Body of pancreas (tissue), 4 donors: ENCODE results near the gene SIRPG. TPM values are rescaled to one million over a fixed set of nuclear protein-coding genes. Genes with fewer than 3 reads are reported as not detected.

Experiments
- ATAC-seq: fragments of 150-250 bp; one replicate; pipeline ENCODE4 v1.9.1; 2016
- DNase-seq, 4 donors: peaks; one replicate each; pipeline ENCODE4 v3.0.0-alpha.2; 2019
- H3K27ac ChIP-seq, 4 donors: fragments of 200-600 bp; sonication (generic); 1 replicate in 3 of 4; 2 replicates in 1 of 4; pipeline versions ENCODE4 v1.5.1 to v1.6.1; 2016 to 2019; ENCODE audit warnings: mild to moderate bottlenecking in 1 of 4, mixed read lengths in 1 of 4, moderate library complexity in 1 of 4
- H3K27me3 ChIP-seq, 2 donors: fragments of 200-600 bp; sonication (generic); one replicate each; pipeline ENCODE4 v1.6.0; 2016; ENCODE audit warnings: mild to moderate bottlenecking in 1 of 2
- H3K36me3 ChIP-seq, 2 donors: fragments of 200-600 bp; sonication (generic); replicated peaks in 1 of 2; 2 replicates each; pipeline ENCODE4 v1.5.1; 2016; ENCODE audit warnings: low read depth in 2 of 2; ENCODE audit not compliant: insufficient read depth in 1 of 2
- H3K4me1 ChIP-seq: fragments of 200-600 bp; sonication (generic); one replicate; pipeline ENCODE4 v1.6.0; 2016
- H3K4me3 ChIP-seq, 2 donors: fragments of 200-600 bp; sonication (generic); 1 replicate in 1 of 2; 2 replicates in 1 of 2; pipeline ENCODE4 v1.5.1; 2016 to 2019
- H3K9me3 ChIP-seq, 3 donors: fragments of 200-600 bp; sonication (generic); 1 replicate in 2 of 3; 2 replicates in 1 of 3; pipeline ENCODE4 v1.5.1; 2016
- POLR2A ChIP-seq, 3 donors: fragments of 450-650 bp; IDR thresholded peaks; one replicate each; pipeline ENCODE4 v1.6.1; 2016; ENCODE audit warnings: antibody characterized with exemption in 3 of 3, mild to moderate bottlenecking in 2 of 3
- WGBS, 2 donors: methylation state at CpG; one replicate each; pipeline ENCODE4 v1.1.5; 2017; 5-methylcytosine and 5-hydroxymethylcytosine counted together
- intact Hi-C: fragments of 100-400 bp; cut with DNase I; formaldehyde crosslinking; loops from one replicate; pipeline ENCODE4 v1.15.1; 2023
- total RNA-seq, 2 donors: library from RNA; depleted of rRNA; stranded (reverse); fragments of >200 nt; gene quantifications; one replicate each; pipeline ENCODE4 v1.1.0, GENCODE V29; 2016
- TF ChIP-seq, protein P1 (sequence below), 7 experiments: fragments of 450-650 bp in 4 of 7; fragments of 200-600 bp in 3 of 7; sonication (generic) in 3 of 7; IDR thresholded peaks; one replicate each; pipeline ENCODE4 v1.5.1; 2016 to 2019; ENCODE audit warnings: antibody characterized with exemption in 7 of 7

Gene SIRPG
- total RNA-seq, 2 donors from 2014 or later, result not detected

GRCh38 chr20:1689721-1690120 is 32.1 kb upstream of the SIRPG start:
- intact Hi-C loops, result no loop called here
- Histone ChIP-seq H3K4me3 (no peak overlapping the region), H3K27ac (no peak overlapping the region), H3K9me3 (no peaks in the 10 kb centered on the region), H3K27me3 (no peaks in the 10 kb centered on the region), H3K4me1 (no peaks in the 10 kb centered on the region), H3K36me3 (no peaks in the 10 kb centered on the region)
- DNase-seq, result no peak
- ATAC-seq, result no peak
- WGBS, 2 donors, result 54 to 57% methylated on average over 3 of the region's 3 CpGs
- TF ChIP-seq POLR2A (IDR thresholded peaks at IDR 0.05), result no peak
- TF ChIP-seq, protein P1, sequence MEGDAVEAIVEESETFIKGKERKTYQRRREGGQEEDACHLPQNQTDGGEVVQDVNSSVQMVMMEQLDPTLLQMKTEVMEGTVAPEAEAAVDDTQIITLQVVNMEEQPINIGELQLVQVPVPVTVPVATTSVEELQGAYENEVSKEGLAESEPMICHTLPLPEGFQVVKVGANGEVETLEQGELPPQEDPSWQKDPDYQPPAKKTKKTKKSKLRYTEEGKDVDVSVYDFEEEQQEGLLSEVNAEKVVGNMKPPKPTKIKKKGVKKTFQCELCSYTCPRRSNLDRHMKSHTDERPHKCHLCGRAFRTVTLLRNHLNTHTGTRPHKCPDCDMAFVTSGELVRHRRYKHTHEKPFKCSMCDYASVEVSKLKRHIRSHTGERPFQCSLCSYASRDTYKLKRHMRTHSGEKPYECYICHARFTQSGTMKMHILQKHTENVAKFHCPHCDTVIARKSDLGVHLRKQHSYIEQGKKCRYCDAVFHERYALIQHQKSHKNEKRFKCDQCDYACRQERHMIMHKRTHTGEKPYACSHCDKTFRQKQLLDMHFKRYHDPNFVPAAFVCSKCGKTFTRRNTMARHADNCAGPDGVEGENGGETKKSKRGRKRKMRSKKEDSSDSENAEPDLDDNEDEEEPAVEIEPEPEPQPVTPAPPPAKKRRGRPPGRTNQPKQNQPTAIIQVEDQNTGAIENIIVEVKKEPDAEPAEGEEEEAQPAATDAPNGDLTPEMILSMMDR (IDR thresholded peaks at IDR 0.05), result no peak

DNA sequence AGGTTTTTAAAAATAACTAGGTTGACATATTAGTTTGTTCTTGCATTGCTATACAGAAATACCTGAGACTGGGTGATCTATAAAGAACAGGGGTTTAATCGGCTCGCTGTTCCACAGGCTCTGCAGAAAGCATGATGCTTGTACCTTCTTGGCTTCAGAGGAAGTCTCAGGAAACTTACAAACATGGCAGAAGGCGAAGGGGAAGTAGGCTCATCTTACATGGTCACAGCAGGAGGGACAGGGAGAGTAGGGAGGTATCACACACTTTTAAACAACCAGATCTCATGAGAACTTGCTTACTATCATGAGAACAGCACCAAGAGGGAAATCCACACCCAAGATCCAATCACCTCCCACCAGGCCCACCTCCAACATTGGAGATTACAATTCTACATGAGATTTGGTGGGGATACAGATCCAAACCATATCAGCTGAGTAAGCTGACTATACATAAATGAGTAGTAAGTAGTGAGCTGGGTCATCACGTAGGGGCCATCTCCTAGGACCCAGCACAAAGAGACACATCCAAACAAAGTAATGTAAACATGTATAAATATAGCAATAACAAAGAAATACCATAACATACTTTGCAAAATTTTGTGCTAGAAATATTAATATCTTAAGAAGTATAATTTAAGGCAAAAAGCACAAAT is 31.4 kb upstream of the SIRPG start:
- DNase-seq (no peak), ATAC-seq (no peak)
- H3K27ac ChIP-seq, result no peak overlapping the region
- WGBS, 2 donors, result 60 to 63% methylated on average over 4 of the region's 4 CpGs
- no peaks in the 10 kb centered on the region for H3K36me3 ChIP-seq
- H3K9me3 ChIP-seq, result no peaks in the 10 kb centered on the region
- no peaks in the 10 kb centered on the region for H3K27me3 ChIP-seq
- no peak overlapping the region for H3K4me3 ChIP-seq
- intact Hi-C loops, result no loop called here
- no peaks in the 10 kb centered on the region for H3K4me1 ChIP-seq
- TF ChIP-seq, protein P1 (IDR thresholded peaks at IDR 0.05), result no peak
- TF ChIP-seq POLR2A (IDR thresholded peaks at IDR 0.05), result no peak

- no peak overlapping the region for H3K4me3 ChIP-seq
- DNase-seq, result no peak
- H3K27me3 ChIP-seq, result no peaks in the 10 kb centered on the region
- no peak overlapping the region for H3K27ac ChIP-seq
- no peaks in the 10 kb centered on the region for H3K4me1 ChIP-seq
- no peaks in the 10 kb centered on the region for H3K36me3 ChIP-seq
- TF ChIP-seq, protein P1 (IDR thresholded peaks at IDR 0.05), result no peak
- TF ChIP-seq POLR2A (IDR thresholded peaks at IDR 0.05), result no peak
- intact Hi-C loops, result no loop called here
- ATAC-seq, result no peak
- no peaks in the 10 kb centered on the region for H3K9me3 ChIP-seq
Observed at GRCh38 chr20:1687053-1687452, 29.5 kb upstream of the SIRPG start.

- no peaks in the 10 kb centered on the region for H3K27me3 ChIP-seq
- H3K9me3 ChIP-seq, result no peaks in the 10 kb centered on the region
- ATAC-seq (no peak), DNase-seq (no peak)
- no peaks in the 10 kb centered on the region for H3K4me1 ChIP-seq
- 34 to 50% methylated on average over 2 to 3 of the region's 3 CpGs for WGBS, 2 donors
- TF ChIP-seq, protein P1 (IDR thresholded peaks at IDR 0.05), result no peak
- no peak for TF ChIP-seq POLR2A (IDR thresholded peaks at IDR 0.05)
- H3K4me3 ChIP-seq, result no peak overlapping the region
- intact Hi-C loops, result no loop called here
- H3K27ac ChIP-seq, result no peak overlapping the region
- no peaks in the 10 kb centered on the region for H3K36me3 ChIP-seq
Observed at GRCh38 chr20:1686151-1686748, 28.7 kb upstream of the SIRPG start.
